Measurements from ENCODE around the gene ZNF337. TPM values are rescaled to one million over a fixed set of nuclear protein-coding genes. Genes with fewer than 3 reads are reported as not detected.

ZNF337 gene
- total RNA-seq, 1 experiment from 2014 or later = 9.1 TPM

DNA sequence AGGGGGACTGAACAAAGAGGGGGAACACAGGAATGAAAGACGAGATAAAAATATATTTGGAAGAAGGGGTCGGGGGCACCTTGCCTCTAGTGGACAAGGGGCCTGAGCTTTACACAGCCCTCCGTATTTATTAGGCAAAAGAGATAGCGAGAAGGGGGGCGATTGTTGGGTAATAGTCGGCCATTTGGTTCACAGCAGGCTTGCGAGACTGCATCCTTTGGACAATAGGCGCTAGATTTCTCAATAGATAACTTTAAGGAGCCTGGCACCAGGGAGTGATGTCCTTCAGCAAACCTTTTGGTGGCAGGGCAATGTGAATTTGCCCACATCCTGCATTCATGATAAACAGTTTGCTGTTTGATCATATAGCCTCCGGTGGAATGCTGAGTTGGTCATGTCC lies 69.9 kb downstream of the ZNF337 start:
- no peaks in the 10 kb centered on the region for H3K9me3 ChIP-seq (ENCODE audit: control insufficient read depth, insufficient read depth, low read depth, low read length)
- ATAC-seq (no peak), DNase-seq (ENCODE audit: low read depth, low spot score) (no peak)
- H3K36me3 ChIP-seq (ENCODE audit: control insufficient read depth, insufficient read depth, low read length) = no peaks in the 10 kb centered on the region; the same call in 1 of the 2 replicates
- TF ChIP-seq TCF7L2 (IDR thresholded peaks at IDR 0.05; ENCODE audit: low read depth, low read length) (no peak), REST (IDR thresholded peaks at IDR 0.05; ENCODE audit: insufficient read depth in 1 of 2, low read depth in 2 of 2, low read length in 1 of 2) (no peak)
- H3K4me1 ChIP-seq (ENCODE audit: control insufficient read depth, insufficient read depth, low read length) = peaks cover 13% of the 10 kb centered on the region; the same call in 1 of the 2 replicates
- no peaks in the 10 kb centered on the region for H3K27me3 ChIP-seq (ENCODE audit: control insufficient read depth, insufficient read depth, low read length)
- intact Hi-C loops (cut with micrococcal nuclease; ENCODE audit: unreplicated experiment) (no loop called here), in situ Hi-C loops (cut with HindIII; ENCODE audit: low pct_unique_long_range_greater_than_20kb, low sequenced_read_pairs) (no loop called here)
- H3K27ac ChIP-seq (ENCODE audit: low read length) = no peak overlapping the region
- ChIA-PET POLR2A (no interaction called here), CTCF (no interaction called here)
- BruUV-seq (replicated peaks) = no TSS peak
- H3K4me3 ChIP-seq (ENCODE audit: low read depth in 2 of 2, low read length in 2 of 2) = no peak overlapping the region

DNA sequence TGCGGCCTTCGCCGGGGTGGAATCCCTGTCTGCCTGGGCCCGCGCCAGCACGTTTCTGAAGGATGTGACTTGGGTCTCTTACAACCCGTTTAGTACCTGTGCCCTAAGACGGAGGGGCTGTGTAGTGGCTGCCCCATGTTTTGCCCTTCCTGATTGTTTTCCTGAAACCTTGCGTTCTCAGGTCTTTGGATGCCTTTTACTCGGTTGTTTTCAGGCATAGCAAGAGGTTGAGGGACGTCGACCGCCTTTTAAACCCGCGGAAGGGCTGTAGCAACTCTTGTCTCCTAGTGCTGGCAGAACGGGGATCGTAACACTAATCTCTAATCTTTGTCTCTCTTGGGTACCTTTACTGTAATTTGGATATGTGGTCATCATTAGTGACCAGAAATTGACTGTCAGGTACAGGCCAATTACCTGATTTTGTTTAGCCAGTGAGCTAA lies 72.1 kb downstream of the ZNF337 start:
- intact Hi-C loops (cut with micrococcal nuclease; ENCODE audit: unreplicated experiment) = no loop called here
- ChIA-PET POLR2A (no interaction called here), CTCF (interaction anchor here (0.6 kb wide), 1 partner anchor 182 kb away, joined by 3 read pairs; no protein-coding TSS in a partner anchor)
- BruUV-seq (replicated peaks) = no TSS peak
- no peak for DNase-seq (ENCODE audit: low read depth, low spot score)
- H3K4me3 ChIP-seq (ENCODE audit: low read depth in 2 of 2, low read length in 2 of 2) = peak overlapping the region; percentile 83 to 95
- peak overlapping the region; percentile 100 for H3K27ac ChIP-seq (ENCODE audit: low read length)
- ATAC-seq = no peak
- in situ Hi-C loops (cut with HindIII; ENCODE audit: low pct_unique_long_range_greater_than_20kb, low sequenced_read_pairs) = no loop called here
- H3K27me3 ChIP-seq (ENCODE audit: control insufficient read depth, insufficient read depth, low read length) = no peaks in the 10 kb centered on the region
- TF ChIP-seq SIN3A (IDR thresholded peaks at IDR 0.05; ENCODE audit: borderline replicate concordance, insufficient read depth, low read depth, low read length) (no peak), TCF7L2 (IDR thresholded peaks at IDR 0.05; ENCODE audit: low read depth, low read length) (no peak), POLR2AphosphoS5 (IDR thresholded peaks at IDR 0.05; ENCODE audit: low read depth, low read length) (no peak), REST (IDR thresholded peaks at IDR 0.05; ENCODE audit: insufficient read depth in 1 of 2, low read depth in 2 of 2, low read length in 1 of 2) (no peak), CTCF (IDR thresholded peaks at IDR 0.05) (no peak)
- peaks cover 13% of the 10 kb centered on the region; the same call in 1 of the 2 replicates for H3K4me1 ChIP-seq (ENCODE audit: control insufficient read depth, insufficient read depth, low read length)
- no peaks in the 10 kb centered on the region; the same call in 1 of the 2 replicates for H3K36me3 ChIP-seq (ENCODE audit: control insufficient read depth, insufficient read depth, low read length)
- no peaks in the 10 kb centered on the region for H3K9me3 ChIP-seq (ENCODE audit: control insufficient read depth, insufficient read depth, low read depth, low read length)

Other genes starting within 250 kb of the ZNF337 start
- 25.0 TPM for gene NINL, start 111.3 kb downstream of the ZNF337 start, total RNA-seq (2021; ENCODE audit: unreplicated experiment)
- 7.3 TPM for gene NANP, start 72.8 kb downstream of the ZNF337 start, total RNA-seq (2021; ENCODE audit: unreplicated experiment)

Measured in Panc1 (cell line).